ENCODE data around the gene FUOM.
A peak's percentile ranks its signal among the peaks of the same experiment; 100 is the strongest.
"Not testable (repeated sequence)": the region's sequence is repeated elsewhere in the genome, so short reads cannot be mapped to it uniquely, and the experiment has no call there.

The FUOM gene

GRCh38 chr10:133322064-133322709, 35.6 kb downstream of the FUOM start:
- not testable (repeated sequence) for H3K9ac ChIP-seq (ENCODE audit: low read depth, low read length); H3K9me3 ChIP-seq (ENCODE audit: insufficient read depth, low read depth, low read length); H3K4me3 ChIP-seq (ENCODE audit: low read length); H3K36me3 ChIP-seq (ENCODE audit: insufficient read depth, low read depth, low read length); H3K27ac ChIP-seq (ENCODE audit: low read length); H3K4me1 ChIP-seq (ENCODE audit: insufficient read depth, low read length)
- H3K27me3 ChIP-seq (ENCODE audit: insufficient read depth, low read length): peaks cover 35% of the 10 kb centered on the region

- H3K27ac ChIP-seq (ENCODE audit: low read length); H3K4me3 ChIP-seq (ENCODE audit: low read length); H3K36me3 ChIP-seq (ENCODE audit: insufficient read depth, low read depth, low read length); H3K9ac ChIP-seq (ENCODE audit: low read depth, low read length); H3K4me1 ChIP-seq (ENCODE audit: insufficient read depth, low read length); H3K9me3 ChIP-seq (ENCODE audit: insufficient read depth, low read depth, low read length): not testable (repeated sequence)
- H3K27me3 ChIP-seq (ENCODE audit: insufficient read depth, low read length): peaks cover 22% of the 10 kb centered on the region
Observed at GRCh38 chr10:133320852-133321422, 36.9 kb downstream of the FUOM start.

- Histone ChIP-seq H3K36me3 (ENCODE audit: insufficient read depth, low read depth, low read length) (no peaks in the 10 kb centered on the region), H3K4me3 (ENCODE audit: low read length) (peak overlapping the region; percentile 69; the same call in 1 of the 2 replicates), H3K27ac (ENCODE audit: low read length) (no peak overlapping the region), H3K9ac (ENCODE audit: low read depth, low read length) (peak overlapping the region; percentile 45; the same call in 1 of the 2 replicates), H3K9me3 (ENCODE audit: insufficient read depth, low read depth, low read length) (no peaks in the 10 kb centered on the region), H3K27me3 (ENCODE audit: insufficient read depth, low read length) (peaks cover 9% of the 10 kb centered on the region), H3K4me1 (ENCODE audit: insufficient read depth, low read length) (no peaks in the 10 kb centered on the region)
Observed at GRCh38 chr10:133318494-133319127, 39.2 kb downstream of the FUOM start.

DNA sequence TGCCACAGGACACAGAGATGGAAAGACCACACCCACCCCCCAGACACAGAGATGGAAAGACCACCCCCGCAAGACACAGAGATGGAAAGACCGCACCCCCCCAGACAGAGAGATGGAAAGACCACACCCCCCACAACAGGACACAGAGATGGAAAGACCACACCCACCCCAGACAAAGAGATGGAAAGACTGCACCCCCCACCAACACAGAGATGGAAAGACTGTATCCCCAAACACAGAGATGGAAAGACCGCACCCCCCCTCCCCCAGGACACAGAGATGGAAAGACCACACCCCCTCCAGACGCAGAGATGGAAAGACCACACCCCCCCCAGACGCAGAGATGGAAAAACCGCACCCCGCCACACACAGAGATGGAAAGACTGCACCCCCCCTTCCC, 41.1 kb downstream of the FUOM start:
- H3K4me3 ChIP-seq (ENCODE audit: low read length): no peak overlapping the region
- no peaks in the 10 kb centered on the region for H3K4me1 ChIP-seq (ENCODE audit: insufficient read depth, low read length)
- no peak overlapping the region for H3K9ac ChIP-seq (ENCODE audit: low read depth, low read length)
- H3K27ac ChIP-seq (ENCODE audit: low read length): no peak overlapping the region
- H3K36me3 ChIP-seq (ENCODE audit: insufficient read depth, low read depth, low read length): peaks cover 15% of the 10 kb centered on the region; the same call in 1 of the 2 replicates
- H3K9me3 ChIP-seq (ENCODE audit: insufficient read depth, low read depth, low read length): no peaks in the 10 kb centered on the region
- H3K27me3 ChIP-seq (ENCODE audit: insufficient read depth, low read length): peaks cover 9% of the 10 kb centered on the region

GRCh38 chr10:133316266-133316665, 41.6 kb downstream of the FUOM start:
- no peak overlapping the region for H3K4me3 ChIP-seq (ENCODE audit: low read length)
- no peaks in the 10 kb centered on the region for H3K4me1 ChIP-seq (ENCODE audit: insufficient read depth, low read length)
- H3K36me3 ChIP-seq (ENCODE audit: insufficient read depth, low read depth, low read length): peaks cover 19% of the 10 kb centered on the region
- no peaks in the 10 kb centered on the region for H3K9me3 ChIP-seq (ENCODE audit: insufficient read depth, low read depth, low read length)
- peaks cover 9% of the 10 kb centered on the region for H3K27me3 ChIP-seq (ENCODE audit: insufficient read depth, low read length)
- H3K27ac ChIP-seq (ENCODE audit: low read length): no peak overlapping the region
- no peak overlapping the region for H3K9ac ChIP-seq (ENCODE audit: low read depth, low read length)

- Histone ChIP-seq H3K36me3 (ENCODE audit: insufficient read depth, low read depth, low read length) (peaks cover 23% of the 10 kb centered on the region), H3K4me3 (ENCODE audit: low read length) (no peak overlapping the region), H3K9ac (ENCODE audit: low read depth, low read length) (no peak overlapping the region), H3K27me3 (ENCODE audit: insufficient read depth, low read length) (peaks cover 9% of the 10 kb centered on the region), H3K4me1 (ENCODE audit: insufficient read depth, low read length) (no peaks in the 10 kb centered on the region), H3K27ac (ENCODE audit: low read length) (no peak overlapping the region), H3K9me3 (ENCODE audit: insufficient read depth, low read depth, low read length) (no peaks in the 10 kb centered on the region)
Observed at GRCh38 chr10:133315847-133316246, 42.0 kb downstream of the FUOM start.

- Histone ChIP-seq H3K4me1 (ENCODE audit: insufficient read depth, low read length) (no peaks in the 10 kb centered on the region), H3K9ac (ENCODE audit: low read depth, low read length) (no peak overlapping the region), H3K27ac (ENCODE audit: low read length) (no peak overlapping the region), H3K27me3 (ENCODE audit: insufficient read depth, low read length) (peaks cover 9% of the 10 kb centered on the region), H3K9me3 (ENCODE audit: insufficient read depth, low read depth, low read length) (no peaks in the 10 kb centered on the region), H3K36me3 (ENCODE audit: insufficient read depth, low read depth, low read length) (peaks cover 32% of the 10 kb centered on the region), H3K4me3 (ENCODE audit: low read length) (no peak overlapping the region)
Observed at GRCh38 chr10:133314911-133315310, 42.9 kb downstream of the FUOM start.

DNA sequence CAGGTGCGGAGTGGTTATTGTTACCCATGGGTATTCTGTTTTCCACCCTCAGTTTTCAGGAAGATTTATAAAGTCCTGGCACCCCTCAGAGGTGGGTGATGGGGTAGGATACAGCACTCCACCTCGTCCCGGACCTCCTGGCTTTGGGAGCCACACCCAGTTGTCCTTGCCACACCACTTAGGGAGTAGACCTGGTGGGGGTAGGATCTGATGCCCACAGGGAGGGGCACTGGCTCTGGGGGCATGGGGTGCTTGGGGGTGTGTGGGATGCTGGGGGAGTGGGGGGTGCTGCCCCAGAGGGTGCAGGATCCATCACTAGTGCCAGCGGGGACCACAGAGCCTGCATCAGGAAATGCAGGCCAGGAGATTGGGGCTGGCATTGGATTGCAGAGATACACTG, 44.6 kb downstream of the FUOM start:
- Histone ChIP-seq H3K27me3 (ENCODE audit: insufficient read depth, low read length) (no peaks in the 10 kb centered on the region), H3K36me3 (ENCODE audit: insufficient read depth, low read depth, low read length) (peaks cover 38% of the 10 kb centered on the region), H3K27ac (ENCODE audit: low read length) (no peak overlapping the region), H3K9ac (ENCODE audit: low read depth, low read length) (no peak overlapping the region), H3K4me3 (ENCODE audit: low read length) (no peak overlapping the region), H3K4me1 (ENCODE audit: insufficient read depth, low read length) (peaks cover 3% of the 10 kb centered on the region; the same call in 1 of the 2 replicates), H3K9me3 (ENCODE audit: insufficient read depth, low read depth, low read length) (no peaks in the 10 kb centered on the region)

DNA sequence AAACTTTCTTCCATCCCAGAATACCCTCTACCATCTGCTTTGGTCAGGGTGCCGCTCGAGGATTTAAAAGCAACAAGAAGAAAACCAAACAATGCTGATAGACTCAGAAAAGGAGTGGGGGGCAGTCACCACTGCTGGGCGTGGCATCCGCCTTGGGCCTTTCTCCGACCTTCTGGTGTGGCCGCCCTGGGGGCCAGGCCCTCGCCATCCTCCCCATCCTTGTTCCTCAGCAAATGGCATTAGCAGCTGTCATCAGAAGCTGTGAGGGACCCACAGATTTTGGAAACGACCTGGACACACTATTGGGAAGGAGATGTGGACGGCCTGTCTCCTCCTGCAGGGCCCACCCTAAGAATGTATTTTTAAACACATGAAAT, 45.1 kb downstream of the FUOM start:
- Histone ChIP-seq H3K27ac (ENCODE audit: low read length) (no peak overlapping the region), H3K9me3 (ENCODE audit: insufficient read depth, low read depth, low read length) (no peaks in the 10 kb centered on the region), H3K9ac (ENCODE audit: low read depth, low read length) (no peak overlapping the region), H3K4me3 (ENCODE audit: low read length) (no peak overlapping the region), H3K36me3 (ENCODE audit: insufficient read depth, low read depth, low read length) (peaks cover 38% of the 10 kb centered on the region), H3K4me1 (ENCODE audit: insufficient read depth, low read length) (peaks cover 3% of the 10 kb centered on the region; the same call in 1 of the 2 replicates), H3K27me3 (ENCODE audit: insufficient read depth, low read length) (no peaks in the 10 kb centered on the region)

DNA sequence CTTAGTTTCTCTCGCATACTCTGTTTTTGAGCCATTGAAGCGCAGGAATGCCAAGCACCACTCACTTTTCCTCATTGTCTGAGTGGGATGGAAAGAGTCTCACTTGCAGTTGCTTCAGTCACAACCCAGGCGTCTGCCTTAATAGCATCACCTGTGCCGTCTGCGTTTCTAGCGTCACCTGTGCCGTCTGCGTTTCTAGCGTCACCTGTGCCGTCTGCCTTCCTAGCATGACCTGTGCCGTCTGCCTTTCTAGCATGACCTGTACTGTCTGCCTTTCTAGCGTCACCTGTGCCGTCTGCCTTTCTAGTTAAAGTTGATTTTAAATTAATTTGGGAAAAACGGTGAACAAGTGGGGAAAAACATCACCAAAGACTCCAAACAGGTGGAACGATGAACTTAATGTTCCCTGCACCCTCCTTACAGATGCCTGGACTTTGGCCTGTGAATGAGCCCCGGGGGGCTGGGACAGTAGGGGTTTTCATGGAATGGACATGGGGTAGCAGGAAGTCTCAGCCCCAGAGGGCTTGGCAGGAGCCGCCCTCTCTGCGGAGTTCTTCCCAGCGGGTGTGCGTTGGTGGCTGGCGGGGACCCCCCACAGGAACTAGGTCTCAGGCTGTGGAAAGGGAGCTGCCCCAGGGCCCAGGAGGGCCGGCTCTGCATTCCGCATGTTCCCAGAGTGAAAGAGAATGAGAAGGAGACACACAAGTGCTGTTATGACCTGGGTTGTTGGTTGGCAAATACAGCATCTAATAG, 45.6 kb downstream of the FUOM start:
- Histone ChIP-seq H3K27me3 (ENCODE audit: insufficient read depth, low read length) (no peaks in the 10 kb centered on the region), H3K4me1 (ENCODE audit: insufficient read depth, low read length) (peaks cover 3% of the 10 kb centered on the region; the same call in 1 of the 2 replicates), H3K36me3 (ENCODE audit: insufficient read depth, low read depth, low read length) (peaks cover 38% of the 10 kb centered on the region), H3K9me3 (ENCODE audit: insufficient read depth, low read depth, low read length) (no peaks in the 10 kb centered on the region), H3K4me3 (ENCODE audit: low read length) (no peak overlapping the region), H3K9ac (ENCODE audit: low read depth, low read length) (no peak overlapping the region), H3K27ac (ENCODE audit: low read length) (no peak overlapping the region)

- Histone ChIP-seq H3K27ac (ENCODE audit: low read length) (no peak overlapping the region), H3K27me3 (ENCODE audit: insufficient read depth, low read length) (no peaks in the 10 kb centered on the region), H3K4me1 (ENCODE audit: insufficient read depth, low read length) (peaks cover 3% of the 10 kb centered on the region; the same call in 1 of the 2 replicates), H3K9ac (ENCODE audit: low read depth, low read length) (no peak overlapping the region), H3K9me3 (ENCODE audit: insufficient read depth, low read depth, low read length) (no peaks in the 10 kb centered on the region), H3K36me3 (ENCODE audit: insufficient read depth, low read depth, low read length) (peaks cover 38% of the 10 kb centered on the region), H3K4me3 (ENCODE audit: low read length) (no peak overlapping the region)
Observed at GRCh38 chr10:133311570-133311969, 46.2 kb downstream of the FUOM start.
